Kidney (tissue), 14 donors: Measurements from ENCODE around the gene RNGTT. TPM values are rescaled to one million over a fixed set of nuclear protein-coding genes. Genes with fewer than 3 reads are reported as not detected.

ENCODE experiments used
- DNase-seq, 5 donors: peaks; one replicate each; pipeline ENCODE4 v3.0.0-alpha.2; 2013 to 2020
- FAIRE-seq: peaks from 2 replicates; lab custom pipeline; 2012; peaks lifted over from hg19 to GRCh38; lab: Jason Lieb, UNC
- H3K27ac ChIP-seq, 2 donors: one replicate each; pipeline ENCODE4 v1.7.0; 2013; ENCODE audit warnings: low read depth in 2 of 2, low read length in 2 of 2, inconsistent platforms in 1 of 2
- H3K27me3 ChIP-seq: one replicate; pipeline ENCODE4 v1.7.1; 2013; ENCODE audit warnings: low read length, inconsistent platforms; ENCODE audit not compliant: control insufficient read depth, insufficient read depth
- H3K36me3 ChIP-seq, 3 donors: one replicate each; pipeline versions ENCODE4 v1.7.0 to v1.7.1; 2013; ENCODE audit warnings: low read length in 3 of 3, control low read depth in 1 of 3, inconsistent platforms in 1 of 3; ENCODE audit not compliant: insufficient read depth in 3 of 3, control insufficient read depth in 2 of 3
- H3K4me1 ChIP-seq, 3 donors: one replicate each; pipeline versions ENCODE4 v1.7.0 to v1.7.1; 2013; ENCODE audit warnings: low read length in 3 of 3, inconsistent platforms in 1 of 3, low read depth in 1 of 3; ENCODE audit not compliant: control insufficient read depth in 2 of 3, insufficient read depth in 2 of 3
- H3K4me3 ChIP-seq, 3 donors: one replicate each; pipeline versions ENCODE4 v1.7.0 to v1.8.1; 2013; ENCODE audit warnings: low read length in 3 of 3, control low read depth in 1 of 3, inconsistent platforms in 1 of 3
- H3K9ac ChIP-seq, 3 donors: one replicate each; pipeline versions ENCODE4 v1.7.0 to v1.7.1; 2013; ENCODE audit warnings: low read length in 3 of 3, control low read depth in 1 of 3, inconsistent platforms in 1 of 3
- H3K9me3 ChIP-seq, 3 donors: one replicate each; pipeline versions ENCODE4 v1.7.0 to v1.7.1; 2013; ENCODE audit warnings: low read length in 3 of 3, control low read depth in 1 of 3, inconsistent platforms in 1 of 3; ENCODE audit not compliant: control insufficient read depth in 2 of 3, insufficient read depth in 1 of 3
- CTCF ChIP-seq: IDR thresholded peaks from 3 replicates; pipeline ENCODE4 v1.5.1; 2012; ENCODE audit warnings: mild to moderate bottlenecking, moderate library complexity, borderline replicate concordance; ENCODE audit not compliant: insufficient read depth; ENCODE audit errors: extremely low read depth
- intact Hi-C: fragments of 100-400 bp; cut with DNase I; formaldehyde crosslinking; loops from one replicate; pipeline ENCODE4 v1.11.1; 2022
- polyA plus RNA-seq: library from polyadenylated mRNA; stranded (reverse); fragments of 350-450 nt; fragmentation: Illumina TruSeq; extraction: RNeasy Lipid Tissue Mini Kit (QIAGEN cat#74804); gene quantifications from one replicate; pipeline ENCODE4 v1.2.3, GENCODE V29; 2014; ENCODE audit warnings: low read depth, low replicate concordance; ENCODE audit not compliant: insufficient read depth
- total RNA-seq: library from RNA; stranded (reverse); fragmentation: NEBNext Ultra II Directional; extraction: Animal tissue kit (Norgen Biotek cat#: 25700); gene quantifications from one replicate; pipeline ENCODE4 v1.2.1, GENCODE V29; 2021
- donor health status: control.
- donor health status: control.
- donor health status: control.
- donor health status: control.
- donor health status: control.
- donor health status: DM: yes; HTN: yes; CAD: no.
- donor health status: Normal renal cell carcinoma (clear cell type).

Gene RNGTT
- total and polyA plus RNA-seq, 2 donors from 2014 or later, result 5.4 to 13.8 TPM

DNA sequence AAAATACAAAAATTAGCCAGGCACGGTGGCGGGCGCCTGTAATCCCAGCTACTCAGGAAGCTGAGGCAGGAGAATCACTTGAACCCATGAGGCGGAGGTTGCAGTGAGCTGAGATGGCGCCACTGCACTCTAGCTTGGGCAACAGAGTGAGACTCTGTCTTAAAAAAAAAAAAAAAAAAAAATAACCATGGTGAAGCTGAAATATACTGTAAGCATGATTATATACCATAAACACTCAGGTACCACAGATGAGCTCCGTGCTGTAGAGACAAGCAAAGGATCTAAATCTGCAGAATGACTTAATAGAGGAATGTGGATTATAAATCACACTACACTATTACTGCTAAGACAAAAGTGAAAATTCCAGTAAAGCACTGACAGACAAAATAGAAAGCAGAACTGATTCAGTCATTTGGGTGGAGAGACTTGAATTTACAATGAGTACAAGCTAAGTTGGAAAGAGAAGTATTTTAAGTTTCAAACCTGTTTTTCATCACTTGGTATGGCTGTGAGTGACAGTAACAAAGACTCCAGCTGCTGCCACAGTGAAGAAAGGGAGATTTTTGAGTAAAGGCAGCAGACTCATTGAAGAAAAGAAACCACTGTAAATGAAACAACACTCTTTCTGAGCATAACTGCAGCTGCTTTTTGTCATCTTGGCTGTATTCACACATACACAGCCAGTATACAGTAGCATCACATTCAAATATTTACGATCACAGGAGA, 322.1 kb downstream of the RNGTT start:
- Histone ChIP-seq H3K36me3 (no peaks in the 10 kb centered on the region), H3K4me3 (no peak overlapping the region), H3K4me1 (no peaks in the 10 kb centered on the region), H3K27ac (no peak overlapping the region), H3K9me3 (no peaks in the 10 kb centered on the region), H3K27me3 (no peaks in the 10 kb centered on the region), H3K9ac (no peak overlapping the region)
- intact Hi-C loops, result no loop called here
- no peak for FAIRE-seq
- TF ChIP-seq CTCF, result no peak
- DNase-seq, result peak in 2 of 5 donors; percentile 33 to 73

- Histone ChIP-seq H3K4me3 (no peak overlapping the region), H3K27me3 (no peaks in the 10 kb centered on the region), H3K36me3 (no peaks in the 10 kb centered on the region), H3K9ac (no peak overlapping the region), H3K9me3 (no peaks in the 10 kb centered on the region), H3K27ac (no peak overlapping the region), H3K4me1 (no peaks in the 10 kb centered on the region)
- intact Hi-C loops, result no loop called here
- no peak for TF ChIP-seq CTCF
- no peak for DNase-seq
- FAIRE-seq, result no peak
Measured at GRCh38 chr6:88637761-88638545, 325.5 kb downstream of the RNGTT start.

DNA sequence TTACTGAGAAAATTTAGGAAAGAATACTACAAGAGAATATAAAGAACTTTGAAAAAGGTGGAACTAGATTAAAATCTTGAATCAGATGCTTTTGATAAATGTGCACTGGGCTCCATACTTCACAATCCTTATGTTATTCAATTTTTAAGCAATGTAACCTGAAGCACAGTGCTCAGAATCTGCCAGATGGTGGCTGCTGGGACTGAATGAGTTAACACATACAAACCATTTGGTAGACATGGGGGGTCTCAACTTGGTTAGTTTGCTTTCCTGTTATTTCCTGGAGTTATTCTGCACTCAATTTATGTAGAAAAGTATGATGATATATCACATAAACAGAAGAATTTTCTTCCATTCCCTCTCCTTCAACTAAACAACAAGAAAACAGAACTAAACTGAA, 326.5 kb downstream of the RNGTT start:
- TF ChIP-seq CTCF, result no peak
- no peak for DNase-seq
- Histone ChIP-seq H3K27ac (no peak overlapping the region), H3K9me3 (no peaks in the 10 kb centered on the region), H3K9ac (no peak overlapping the region), H3K27me3 (no peaks in the 10 kb centered on the region), H3K36me3 (no peaks in the 10 kb centered on the region), H3K4me1 (no peaks in the 10 kb centered on the region), H3K4me3 (no peak overlapping the region)
- FAIRE-seq, result no peak
- intact Hi-C loops, result no loop called here
